ENCODE data around the gene TH. TPM values are rescaled to one million over a fixed set of nuclear protein-coding genes. Genes with fewer than 3 reads are reported as not detected.

Gene TH
- total and polyA plus RNA-seq, 9 of the 15 experiments (the other 6 are each of a cell fraction or from before 2014, with no cell fraction given): not detected

GRCh38 chr11:2204361-2205213 is 33.0 kb upstream of the TH start:
- intact Hi-C loops (cut with micrococcal nuclease) (no loop called here), in situ Hi-C loops (cut with MboI) (loop anchor here (5.0 to 10.0 kb wide), 3 partner anchors 93 to 310 kb away; no protein-coding TSS in a partner anchor)
- H3K9ac ChIP-seq (ENCODE audit: insufficient read depth in 1 of 2, low read depth in 2 of 2, low read length in 2 of 2): no peak overlapping the region

More at GRCh38 chr11:2204361-2205213, 33.0 kb upstream of the TH start:
- Histone ChIP-seq H3K9me1 (ENCODE audit: control insufficient read depth, insufficient read depth, low read length) (no peaks in the 10 kb centered on the region), H3K4me1 (replicated peaks in 1 of 2; ENCODE audit: control insufficient read depth in 2 of 2, insufficient read depth in 2 of 2, low read length in 2 of 2) (peaks cover 0 to 33% of the 10 kb centered on the region in 2 experiments; a peak in 2 of 5 replicates), H3K9me3 (replicated peaks; ENCODE audit: control insufficient read depth, insufficient read depth, low read depth, low read length) (no peaks in the 10 kb centered on the region), H4K20me1 (replicated peaks; ENCODE audit: control insufficient read depth, insufficient read depth, low read length) (no peaks in the 10 kb centered on the region; the same call in none of the 2 replicates), H3K79me2 (ENCODE audit: control insufficient read depth, insufficient read depth, low read length) (no peaks in the 10 kb centered on the region), H3K4me2 (ENCODE audit: insufficient read depth, low read length) (no peak overlapping the region), H3K27ac (ENCODE audit: extremely low read depth, low read depth, low read length) (no peak overlapping the region), H3K36me3 (ENCODE audit: control insufficient read depth, insufficient read depth, low read length) (no peaks in the 10 kb centered on the region), H3K4me3 (no peak overlapping the region), H2AFZ (ENCODE audit: low read depth, low read length) (no peak overlapping the region), H3K27me3 (ENCODE audit: control insufficient read depth in 2 of 2, insufficient read depth in 2 of 2, low read length in 2 of 2) (peaks cover 9 to 36% of the 10 kb centered on the region in 2 experiments)
- ATAC-seq (no peak), FAIRE-seq (no peak), DNase-seq (ENCODE audit: extremely low read depth in 1 of 4, low spot score in 3 of 4) (no peak)
- ChIA-PET CTCF (ENCODE audit: low intra/inter-chr PET ratio) (no interaction called here), POLR2A (no interaction called here)
- no TSS peak for BruUV-seq (replicated peaks)
- TF ChIP-seq, protein P1, sequence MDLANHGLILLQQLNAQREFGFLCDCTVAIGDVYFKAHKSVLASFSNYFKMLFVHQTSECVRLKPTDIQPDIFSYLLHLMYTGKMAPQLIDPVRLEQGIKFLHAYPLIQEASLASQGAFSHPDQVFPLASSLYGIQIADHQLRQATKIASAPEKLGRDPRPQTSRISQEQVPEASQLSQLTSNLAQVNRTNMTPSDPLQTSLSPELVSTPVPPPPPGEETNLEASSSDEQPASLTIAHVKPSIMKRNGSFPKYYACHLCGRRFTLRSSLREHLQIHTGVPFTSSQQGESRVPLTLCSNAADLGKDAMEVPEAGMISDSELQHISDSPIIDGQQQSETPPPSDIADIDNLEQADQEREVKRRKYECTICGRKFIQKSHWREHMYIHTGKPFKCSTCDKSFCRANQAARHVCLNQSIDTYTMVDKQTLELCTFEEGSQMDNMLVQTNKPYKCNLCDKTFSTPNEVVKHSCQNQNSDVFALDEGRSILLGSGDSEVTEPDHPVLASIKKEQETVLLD (IDR thresholded peaks at IDR 0.05): no peak
- peak; percentile 91 for TF ChIP-seq ZKSCAN1 (IDR thresholded peaks at IDR 0.05; ENCODE audit: low read depth, low read length)
- 21% methylated on average over 13 of the region's 21 CpGs for WGBS (ENCODE audit: insufficient coverage, low coverage, missing lambda C conversion rate)

Data from K562 (cell line).